ENCODE data around the gene ATP7A. TPM values are rescaled to one million over a fixed set of nuclear protein-coding genes. Genes with fewer than 3 reads are reported as not detected.

The ATP7A gene
- total RNA-seq, 1 experiment from 2014 or later, result 2.1 TPM

DNA sequence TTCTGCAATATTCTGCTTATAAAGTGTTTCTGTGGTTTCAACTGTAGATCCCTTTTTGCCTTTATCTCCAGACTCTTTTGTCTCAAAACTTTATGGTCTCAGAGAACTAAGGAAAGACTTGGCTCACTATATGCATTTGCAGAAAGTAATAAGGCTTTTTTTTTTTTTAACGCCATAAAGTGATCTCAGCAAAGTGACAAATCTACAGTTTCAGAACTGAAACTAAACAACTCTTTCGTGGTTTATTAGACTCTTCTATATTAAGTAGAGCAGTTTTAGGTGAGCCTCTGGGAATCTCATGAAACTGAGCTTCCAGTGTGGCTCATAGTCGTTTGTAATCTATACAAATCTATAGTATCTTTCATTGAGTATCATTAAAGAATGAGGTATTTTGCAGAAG lies 15.3 kb downstream of the ATP7A start:
- H3K56ac ChIP-seq (ENCODE audit: insufficient read length, low read depth, low read length), result no peak overlapping the region
- TF ChIP-seq, protein P1, sequence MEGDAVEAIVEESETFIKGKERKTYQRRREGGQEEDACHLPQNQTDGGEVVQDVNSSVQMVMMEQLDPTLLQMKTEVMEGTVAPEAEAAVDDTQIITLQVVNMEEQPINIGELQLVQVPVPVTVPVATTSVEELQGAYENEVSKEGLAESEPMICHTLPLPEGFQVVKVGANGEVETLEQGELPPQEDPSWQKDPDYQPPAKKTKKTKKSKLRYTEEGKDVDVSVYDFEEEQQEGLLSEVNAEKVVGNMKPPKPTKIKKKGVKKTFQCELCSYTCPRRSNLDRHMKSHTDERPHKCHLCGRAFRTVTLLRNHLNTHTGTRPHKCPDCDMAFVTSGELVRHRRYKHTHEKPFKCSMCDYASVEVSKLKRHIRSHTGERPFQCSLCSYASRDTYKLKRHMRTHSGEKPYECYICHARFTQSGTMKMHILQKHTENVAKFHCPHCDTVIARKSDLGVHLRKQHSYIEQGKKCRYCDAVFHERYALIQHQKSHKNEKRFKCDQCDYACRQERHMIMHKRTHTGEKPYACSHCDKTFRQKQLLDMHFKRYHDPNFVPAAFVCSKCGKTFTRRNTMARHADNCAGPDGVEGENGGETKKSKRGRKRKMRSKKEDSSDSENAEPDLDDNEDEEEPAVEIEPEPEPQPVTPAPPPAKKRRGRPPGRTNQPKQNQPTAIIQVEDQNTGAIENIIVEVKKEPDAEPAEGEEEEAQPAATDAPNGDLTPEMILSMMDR (conservative IDR thresholded peaks at IDR 0.05), result no peak
- no peaks in the 10 kb centered on the region for H3K4me1 Mint-ChIP-seq
- H3K4me2 ChIP-seq (ENCODE audit: insufficient read depth, insufficient read length, low read length), result no peak overlapping the region
- peaks cover 15% of the 10 kb centered on the region for H3K9me3 ChIP-seq (ENCODE audit: control insufficient read depth, low read depth, low read length)
- no peak overlapping the region for H3K27ac Mint-ChIP-seq
- WGBS (ENCODE audit: extremely low coverage, insufficient read length, low lambda C conversion rate), result no CpG with 5 or more reads among the region's 3 CpGs
- no peaks in the 10 kb centered on the region for H4K20me1 ChIP-seq (ENCODE audit: control insufficient read depth, insufficient read depth, insufficient read length)
- no peak overlapping the region for H3K27ac ChIP-seq (ENCODE audit: insufficient read length, low read depth, low read length)
- no peak overlapping the region for H2BK20ac ChIP-seq (ENCODE audit: low read depth, low read length, poor library complexity, severe bottlenecking)
- no peak overlapping the region for H2BK5ac ChIP-seq (ENCODE audit: insufficient read length, low read length)
- H3K18ac ChIP-seq (ENCODE audit: insufficient read length, low read depth, low read length), result no peak overlapping the region
- H4K91ac ChIP-seq (ENCODE audit: insufficient read length, low read depth, low read length), result no peak overlapping the region
- no peak overlapping the region for H2BK12ac ChIP-seq (ENCODE audit: insufficient read length, low read depth, low read length)
- H3K14ac ChIP-seq (ENCODE audit: insufficient read depth, low read length), result no peak overlapping the region
- H2BK15ac ChIP-seq (ENCODE audit: low read depth, low read length), result no peak overlapping the region
- no peak overlapping the region for H2BK120ac ChIP-seq (ENCODE audit: low read depth, low read length, poor library complexity, severe bottlenecking)
- no peak overlapping the region for H3T11ph ChIP-seq (ENCODE audit: low read length)
- no peak for DNase-seq
- H3K4me1 ChIP-seq (ENCODE audit: insufficient read depth, low read length), result no peaks in the 10 kb centered on the region
- H3K9me3 Mint-ChIP-seq, result peaks cover 51 to 54% of the 10 kb centered on the region in 2 experiments
- no peak overlapping the region for H4K5ac ChIP-seq (ENCODE audit: insufficient read length, low read depth, low read length)
- no peaks in the 10 kb centered on the region for H3K79me1 ChIP-seq (ENCODE audit: insufficient read depth, low read depth, low read length, poor library complexity, severe bottlenecking)
- no peaks in the 10 kb centered on the region for H3K79me2 ChIP-seq (ENCODE audit: insufficient read depth, low read length)
- no peaks in the 10 kb centered on the region for H3K27me3 ChIP-seq (ENCODE audit: insufficient read depth, low read length)
- H3K4me3 Mint-ChIP-seq, result no peak overlapping the region
- no peak overlapping the region for H3K9ac ChIP-seq (ENCODE audit: extremely low read depth, insufficient read length, low read length)
- H2AFZ ChIP-seq (ENCODE audit: low read length), result no peak overlapping the region
- H4K8ac ChIP-seq (replicated peaks; ENCODE audit: insufficient read length, low read depth, low read length), result no peak overlapping the region
- no peaks in the 10 kb centered on the region for H3K23me2 ChIP-seq (ENCODE audit: insufficient read length, low read depth, low read length, poor library complexity, severe bottlenecking)
- no peak overlapping the region for H3K23ac ChIP-seq (ENCODE audit: insufficient read length, low read depth, low read length)
- H3K36me3 Mint-ChIP-seq (ENCODE audit: insufficient read depth in 1 of 3, low read depth in 3 of 3), result peaks cover 0 to 4% (median 3%) of the 10 kb centered on the region in 3 experiments; a peak in 2 of 7 replicates
- H3K27me3 Mint-ChIP-seq (ENCODE audit: low read depth), result no peaks in the 10 kb centered on the region
- no peak overlapping the region for H2AK5ac ChIP-seq (ENCODE audit: insufficient read length, low read length)
- no peak overlapping the region for H3K4ac ChIP-seq (ENCODE audit: low read depth, low read length)
